ENCODE measurements around the gene PCDHGA8. TPM values are rescaled to one million over a fixed set of nuclear protein-coding genes. Genes with fewer than 3 reads are reported as not detected.

The PCDHGA8 gene
- total RNA-seq, 6 donors from 2014 or later = 0.66 to 8.4 (median 1.6) TPM

GRCh38 chr5:141420855-141421488, 28.5 kb downstream of the PCDHGA8 start, which contains the start of gene PCDHGA11:
PCDHGA11 (plus strand) TSS chr5:141421051; CDS start chr5:141421228, 177 bp downstream.
- DNase-seq = peak; percentile 59 to 77
- H3K27ac ChIP-seq = no peak within 1 kb of the TSS
- TF ChIP-seq POLR2AphosphoS5 (IDR thresholded peaks at IDR 0.05) (no peak), EP300 (IDR thresholded peaks at IDR 0.05) (no peak), CTCF (IDR thresholded peaks at IDR 0.05) (peak in 4 of 6 experiments; percentile 20 to 43 (median 37)), POLR2A (IDR thresholded peaks at IDR 0.05) (no peak)
- peaks cover 0 to 13% (median 1%) of the 10 kb centered on the region in 4 donors for H3K4me1 ChIP-seq
- peaks cover 67 to 94% (median 81%) of the 10 kb centered on the region in 4 donors for H3K9me3 ChIP-seq
- H3K4me3 ChIP-seq = peak within 1 kb of the TSS in 3 of 4 donors; percentile 22 to 46 (median 31)
- ATAC-seq (ENCODE audit: low FRiP score in 2 of 2) = peak in 1 of 2 donors; percentile 64
- no peaks in the 10 kb centered on the region for H3K36me3 ChIP-seq
- WGBS, 2 donors = 10 to 13% methylated on average over 21 to 42 of the region's 42 CpGs
- H3K27me3 ChIP-seq = no peaks in the 10 kb centered on the region

GRCh38 chr5:141421489-141421855, 29.0 kb downstream of the PCDHGA8 start:
- Histone ChIP-seq H3K36me3 (no peaks in the 10 kb centered on the region), H3K27ac (no peak overlapping the region), H3K4me3 (peak overlapping the region in 3 of 4 donors; percentile 22 to 46 (median 31)), H3K4me1 (peaks cover 0 to 13% (median 1%) of the 10 kb centered on the region in 4 donors), H3K9me3 (peaks cover 72 to 95% (median 82%) of the 10 kb centered on the region in 4 donors), H3K27me3 (no peaks in the 10 kb centered on the region)
- ATAC-seq (ENCODE audit: low FRiP score in 2 of 2) = no peak
- no peak for DNase-seq
- TF ChIP-seq POLR2A (IDR thresholded peaks at IDR 0.05) (no peak), CTCF (IDR thresholded peaks at IDR 0.05) (no peak), EP300 (IDR thresholded peaks at IDR 0.05) (no peak), POLR2AphosphoS5 (IDR thresholded peaks at IDR 0.05) (no peak)
- 15 to 17% methylated on average over 12 to 13 of the region's 13 CpGs for WGBS, 2 donors

DNA sequence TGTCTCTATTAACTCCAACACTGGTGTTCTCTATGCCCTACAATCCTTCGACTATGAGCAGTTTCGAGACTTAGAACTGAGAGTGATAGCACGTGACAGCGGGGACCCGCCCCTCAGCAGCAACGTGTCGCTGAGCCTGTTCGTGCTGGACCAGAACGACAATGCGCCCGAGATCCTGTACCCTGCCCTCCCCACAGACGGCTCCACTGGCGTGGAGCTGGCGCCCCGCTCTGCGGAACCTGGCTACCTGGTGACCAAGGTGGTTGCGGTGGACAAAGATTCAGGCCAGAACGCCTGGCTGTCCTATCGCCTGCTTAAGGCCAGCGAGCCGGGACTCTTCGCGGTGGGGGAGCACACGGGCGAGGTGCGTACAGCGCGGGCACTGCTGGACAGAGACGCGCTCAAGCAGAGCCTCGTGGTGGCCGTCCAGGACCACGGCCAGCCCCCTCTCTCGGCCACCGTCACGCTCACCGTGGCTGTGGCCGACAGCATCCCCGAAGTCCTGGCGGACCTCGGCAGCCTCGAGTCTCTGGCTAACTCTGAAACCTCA, 30.4 kb downstream of the PCDHGA8 start:
- peaks cover 80 to 97% (median 89%) of the 10 kb centered on the region in 4 donors for H3K9me3 ChIP-seq
- H3K27me3 ChIP-seq = no peaks in the 10 kb centered on the region
- no peak overlapping the region for H3K4me3 ChIP-seq
- TF ChIP-seq CTCF (IDR thresholded peaks at IDR 0.05) (no peak), EP300 (IDR thresholded peaks at IDR 0.05) (no peak), POLR2A (IDR thresholded peaks at IDR 0.05) (no peak), POLR2AphosphoS5 (IDR thresholded peaks at IDR 0.05) (no peak)
- peaks cover 0 to 13% (median 1%) of the 10 kb centered on the region in 4 donors for H3K4me1 ChIP-seq
- ATAC-seq (ENCODE audit: low FRiP score in 2 of 2) (no peak), DNase-seq (peak in 1 of 2 donors; percentile 59)
- no peak overlapping the region for H3K27ac ChIP-seq
- no peaks in the 10 kb centered on the region for H3K36me3 ChIP-seq
- WGBS, 2 donors = 32% methylated on average over 28 to 39 of the region's 42 CpGs

- 34 to 48% methylated on average over 17 to 43 of the region's 53 CpGs for WGBS, 2 donors
- TF ChIP-seq POLR2A (IDR thresholded peaks at IDR 0.05) = no peak
- no peak for TF ChIP-seq POLR2AphosphoS5 (IDR thresholded peaks at IDR 0.05)
- peak in 1 of 2 donors; percentile 71 for DNase-seq
- H3K9me3 ChIP-seq = peaks cover 75 to 88% (median 82%) of the 10 kb centered on the region in 4 donors
- H3K27me3 ChIP-seq = no peaks in the 10 kb centered on the region
- peaks cover 0 to 11% (median 2%) of the 10 kb centered on the region in 4 donors for H3K4me1 ChIP-seq
- no peak overlapping the region for H3K4me3 ChIP-seq
- H3K27ac ChIP-seq = no peak overlapping the region
- H3K36me3 ChIP-seq = no peaks in the 10 kb centered on the region
- no peak for ATAC-seq (ENCODE audit: low FRiP score in 2 of 2)
Observed at GRCh38 chr5:141427783-141428426, 35.5 kb downstream of the PCDHGA8 start.

Measured in upper lobe of left lung (tissue), 6 donors.